Hematopoietic multipotent progenitor cell treated with erythropoietin and hydrocortisone succinate and interleukin-3 and kit ligand, for 17 days (in vitro differentiated cells): ENCODE results near the gene RAP1GAP.

Experiments used
- DNase-seq: peaks from one replicate; pipeline ENCODE4 v3.0.0-alpha.2; 2015; ENCODE audit warnings: low spot score

RAP1GAP gene

GRCh38 chr1:21590126-21590880 lies 78.9 kb downstream of the RAP1GAP start:
- DNase-seq, result no peak

GRCh38 chr1:21589618-21590017 lies 79.5 kb downstream of the RAP1GAP start:
- DNase-seq, result no peak

GRCh38 chr1:21587602-21587953 lies 81.6 kb downstream of the RAP1GAP start:
- no peak for DNase-seq

GRCh38 chr1:21586846-21587601 lies 82.1 kb downstream of the RAP1GAP start:
- no peak for DNase-seq

GRCh38 chr1:21586222-21586621 lies 82.9 kb downstream of the RAP1GAP start:
- DNase-seq, result no peak

GRCh38 chr1:21585037-21585436 lies 84.1 kb downstream of the RAP1GAP start:
- DNase-seq, result no peak

- DNase-seq, result no peak
Measured at GRCh38 chr1:21584096-21584495, 85.1 kb downstream of the RAP1GAP start.

- no peak for DNase-seq
Measured at GRCh38 chr1:21579791-21580190, 89.4 kb downstream of the RAP1GAP start.

GRCh38 chr1:21577933-21578332 lies 91.2 kb downstream of the RAP1GAP start:
- DNase-seq, result no peak

- no peak for DNase-seq
Measured at GRCh38 chr1:21577324-21577723, 91.8 kb downstream of the RAP1GAP start.

- DNase-seq, result no peak
Measured at GRCh38 chr1:21576798-21577187, 92.4 kb downstream of the RAP1GAP start.

GRCh38 chr1:21576031-21576797 lies 92.9 kb downstream of the RAP1GAP start:
- no peak for DNase-seq

GRCh38 chr1:21575351-21575942 lies 93.7 kb downstream of the RAP1GAP start:
- no peak for DNase-seq

GRCh38 chr1:21574466-21575151 lies 94.5 kb downstream of the RAP1GAP start:
- no peak for DNase-seq

GRCh38 chr1:21573971-21574465 lies 95.1 kb downstream of the RAP1GAP start:
- no peak for DNase-seq

- no peak for DNase-seq
Measured at GRCh38 chr1:21573475-21573874, 95.7 kb downstream of the RAP1GAP start.

- DNase-seq, result no peak
Measured at GRCh38 chr1:21572735-21573277, 96.4 kb downstream of the RAP1GAP start.

GRCh38 chr1:21572221-21572620 lies 96.9 kb downstream of the RAP1GAP start:
- DNase-seq, result no peak

GRCh38 chr1:21570885-21571284 lies 98.3 kb downstream of the RAP1GAP start:
- DNase-seq, result no peak

GRCh38 chr1:21570528-21570875 lies 98.7 kb downstream of the RAP1GAP start:
- DNase-seq, result no peak

- no peak for DNase-seq
Measured at GRCh38 chr1:21569820-21570527, 99.2 kb downstream of the RAP1GAP start.
